Liver (tissue), 9 donors: ENCODE measurements around the gene RABL6. TPM values are rescaled to one million over a fixed set of nuclear protein-coding genes. Genes with fewer than 3 reads are reported as not detected.
"Not testable (repeated sequence)": the region's sequence is repeated elsewhere in the genome, so short reads cannot be mapped to it uniquely, and the experiment has no call there.

Source experiments
- DNase-seq: peaks from one replicate; pipeline ENCODE4 v3.0.0-alpha.2; 2017; ENCODE audit warnings: low spot score
- H3K27ac ChIP-seq, 2 donors: one replicate each; pipeline ENCODE4 v1.7.0; 2013; ENCODE audit warnings: inconsistent platforms in 2 of 2, low read length in 2 of 2, control low read depth in 1 of 2, low read depth in 1 of 2, mild to moderate bottlenecking in 1 of 2
- H3K27me3 ChIP-seq, 4 donors: one replicate each; pipeline versions ENCODE4 v1.6.1 to v1.7.0; 2013; ENCODE audit warnings: low read length in 3 of 4, inconsistent platforms in 1 of 4, mild to moderate bottlenecking in 1 of 4, moderate library complexity in 1 of 4; ENCODE audit not compliant: control insufficient read depth in 4 of 4, insufficient read depth in 4 of 4
- H3K36me3 ChIP-seq, 4 donors: one replicate each; pipeline versions ENCODE4 v1.6.1 to v1.7.0; 2013; ENCODE audit warnings: low read length in 3 of 4, mild to moderate bottlenecking in 3 of 4, low read depth in 1 of 4, moderate library complexity in 1 of 4; ENCODE audit not compliant: control insufficient read depth in 4 of 4, insufficient read depth in 3 of 4
- H3K4me1 ChIP-seq, 4 donors: one replicate each; pipeline versions ENCODE4 v1.6.1 to v1.7.0; 2013; ENCODE audit warnings: low read length in 3 of 4, mild to moderate bottlenecking in 3 of 4, moderate library complexity in 1 of 4; ENCODE audit not compliant: control insufficient read depth in 4 of 4, insufficient read depth in 4 of 4
- H3K4me3 ChIP-seq, 3 donors: one replicate each; pipeline versions ENCODE4 v1.6.1 to v1.7.0; 2013; ENCODE audit warnings: low read length in 3 of 3, control low read depth in 1 of 3, low read depth in 1 of 3, mild to moderate bottlenecking in 1 of 3
- H3K9ac ChIP-seq, 2 donors: one replicate each; pipeline ENCODE4 v1.7.0; 2013; ENCODE audit warnings: low read length in 2 of 2, mild to moderate bottlenecking in 2 of 2, moderate library complexity in 2 of 2, control low read depth in 1 of 2, low read depth in 1 of 2
- H3K9me3 ChIP-seq, 4 donors: one replicate each; pipeline versions ENCODE4 v1.6.1 to v1.7.0; 2013; ENCODE audit warnings: low read length in 3 of 4; ENCODE audit not compliant: control insufficient read depth in 4 of 4
- ATF3 ChIP-seq: IDR thresholded peaks from 2 replicates; pipeline ENCODE4 v1.6.1; 2016; ENCODE audit warnings: antibody characterized with exemption
- CTCF ChIP-seq: fragments of 150-350 bp; IDR thresholded peaks from 2 replicates; pipeline ENCODE4 v1.5.1; 2017; ENCODE audit warnings: improper control_type of control experiment, low read depth, low read length; ENCODE audit not compliant: missing input control
- EGR1 ChIP-seq, 2 donors: IDR thresholded peaks; 2 replicates each; pipeline ENCODE4 v1.6.1; 2016 to 2018; ENCODE audit warnings: antibody characterized with exemption in 2 of 2, low read depth in 2 of 2
- FOXA1 ChIP-seq: IDR thresholded peaks from 2 replicates; pipeline ENCODE4 v1.6.1; 2016; ENCODE audit warnings: antibody characterized with exemption
- FOXA2 ChIP-seq: IDR thresholded peaks from 2 replicates; pipeline ENCODE4 v1.6.1; 2016; ENCODE audit warnings: antibody characterized with exemption
- GABPA ChIP-seq, 2 donors: IDR thresholded peaks in 1 of 2; conservative IDR thresholded peaks in 1 of 2; 2 replicates each; pipeline ENCODE4 v1.6.1; 2016; ENCODE audit warnings: antibody characterized with exemption in 2 of 2, mild to moderate bottlenecking in 1 of 2, moderate library complexity in 1 of 2
- HNF4A ChIP-seq, 2 donors: conservative IDR thresholded peaks; 2 replicates each; pipeline ENCODE4 v1.6.1; 2016; ENCODE audit warnings: antibody characterized with exemption in 2 of 2, mild to moderate bottlenecking in 2 of 2
- HNF4G ChIP-seq: IDR thresholded peaks from 2 replicates; pipeline ENCODE4 v1.6.1; 2016; ENCODE audit warnings: antibody characterized with exemption
- JUND ChIP-seq, 2 donors: IDR thresholded peaks; 2 replicates each; pipeline ENCODE4 v1.6.1; 2016; ENCODE audit warnings: antibody characterized with exemption in 2 of 2
- MAX ChIP-seq: IDR thresholded peaks from 2 replicates; pipeline ENCODE4 v1.6.1; 2016; ENCODE audit warnings: antibody characterized with exemption
- NR2F2 ChIP-seq: IDR thresholded peaks from 2 replicates; pipeline ENCODE4 v1.6.1; 2016; ENCODE audit warnings: antibody characterized with exemption
- RAD21 ChIP-seq, 2 donors: IDR thresholded peaks; 2 replicates each; pipeline ENCODE4 v1.6.1; 2016; ENCODE audit warnings: antibody characterized with exemption in 2 of 2, mild to moderate bottlenecking in 2 of 2
- RXRA ChIP-seq, 2 donors: IDR thresholded peaks; 2 replicates each; pipeline ENCODE4 v1.6.1; 2017 to 2018; ENCODE audit warnings: antibody characterized with exemption in 2 of 2, mild to moderate bottlenecking in 1 of 2
- SP1 ChIP-seq: IDR thresholded peaks from 2 replicates; pipeline ENCODE4 v1.6.1; 2018; ENCODE audit warnings: antibody characterized with exemption, mild to moderate bottlenecking
- TAF1 ChIP-seq: conservative IDR thresholded peaks from 2 replicates; pipeline ENCODE4 v1.6.1; 2016; ENCODE audit warnings: antibody characterized with exemption, mild to moderate bottlenecking
- YY1 ChIP-seq: IDR thresholded peaks from 2 replicates; pipeline ENCODE4 v1.6.1; 2016; ENCODE audit warnings: antibody characterized with exemption, mild to moderate bottlenecking
- ZBTB33 ChIP-seq: IDR thresholded peaks from 2 replicates; pipeline ENCODE4 v1.6.1; 2016; ENCODE audit warnings: antibody characterized with exemption
- WGBS: extraction: QIAGEN DNeasy Blood & Tissue Kit; methylation state at CpG from one replicate; pipeline ENCODE4 v1.1.7; 2013; 5-methylcytosine and 5-hydroxymethylcytosine counted together
- polyA plus RNA-seq, 2 donors: library from polyadenylated mRNA; stranded (reverse) in 1 of 2; unstranded in 1 of 2; fragments of 200-250 nt in 1 of 2; fragments of >200 nt in 1 of 2; fragmentation: Nextera tagmentation in 1 of 2; extraction: Ambion mirVana in 1 of 2; gene quantifications; one replicate each; pipeline versions ENCODE4 v1.2.1 to v1.2.3, GENCODE V29; 2013 to 2015
- total RNA-seq, 2 donors: library from RNA; depleted of rRNA; stranded (reverse); fragments of >200 nt; gene quantifications; one replicate each; pipeline ENCODE4 v1.2.3, GENCODE V29; 2014
- donor health status: healthy.
- donor health status: healthy.
- donor health status: healthy.
- donor health status: healthy.
- donor health status: healthy.

RABL6 gene
- total and polyA plus RNA-seq, 4 donors, result 3.6 to 32.6 (median 10.7) TPM

- DNase-seq, result no peak
Measured at GRCh38 chr9:136784997-136785361, 22.8 kb upstream of the RABL6 start.

GRCh38 chr9:136785565-136786355 lies 22.0 kb upstream of the RABL6 start:
- DNase-seq, H3K27ac ChIP-seq, H3K27me3 ChIP-seq, H3K9ac ChIP-seq, H3K9me3 ChIP-seq, H3K4me3 ChIP-seq, H3K36me3 ChIP-seq: not testable (repeated sequence)
- H3K4me1 ChIP-seq, result peaks cover 0 to 46% (median 41%) of the 10 kb centered on the region in 4 donors
- TF ChIP-seq HNF4A (conservative IDR thresholded peaks at IDR 0.05), result peak; percentile 35 to 62
- WGBS, result 69% methylated on average over 23 of the region's 23 CpGs

More at GRCh38 chr9:136784997-136785361, 22.8 kb upstream of the RABL6 start:
- H3K4me3 ChIP-seq, result no peak overlapping the region
- 90% methylated on average over 6 of the region's 6 CpGs for WGBS
- no peaks in the 10 kb centered on the region for H3K9me3 ChIP-seq
- no peaks in the 10 kb centered on the region for H3K36me3 ChIP-seq
- H3K9ac ChIP-seq, result no peak overlapping the region
- peaks cover 0 to 40% (median 34%) of the 10 kb centered on the region in 4 donors for H3K4me1 ChIP-seq
- H3K27me3 ChIP-seq, result no peaks in the 10 kb centered on the region
- no peak overlapping the region for H3K27ac ChIP-seq
- no peak for TF ChIP-seq FOXA1
- no peak for TF ChIP-seq JUND (IDR thresholded peaks at IDR 0.05)
- no peak for TF ChIP-seq HNF4G
- no peak for TF ChIP-seq YY1
- TF ChIP-seq NR2F2, result no peak
- no peak for TF ChIP-seq EGR1 (IDR thresholded peaks at IDR 0.05; ENCODE audit: low read depth in 2 of 2)
- TF ChIP-seq SP1, result no peak
- TF ChIP-seq ZBTB33, result no peak
- no peak for TF ChIP-seq CTCF
- no peak for TF ChIP-seq RAD21 (IDR thresholded peaks at IDR 0.05)
- no peak for TF ChIP-seq RXRA (IDR thresholded peaks at IDR 0.05)
- no peak for TF ChIP-seq MAX
- TF ChIP-seq GABPA (IDR thresholded peaks at IDR 0.05 in 1 of 2, conservative IDR thresholded peaks at IDR 0.05 in 1 of 2), result no peak
- TF ChIP-seq TAF1, result no peak

GRCh38 chr9:136786451-136786850 lies 21.3 kb upstream of the RABL6 start:
- TF ChIP-seq GABPA (IDR thresholded peaks at IDR 0.05 in 1 of 2, conservative IDR thresholded peaks at IDR 0.05 in 1 of 2) (no peak), MAX (no peak), TAF1 (no peak), NR2F2 (no peak), FOXA2 (no peak), YY1 (no peak), ZBTB33 (no peak), EGR1 (IDR thresholded peaks at IDR 0.05; ENCODE audit: low read depth in 2 of 2) (no peak), HNF4A (conservative IDR thresholded peaks at IDR 0.05) (no peak), ATF3 (no peak), RXRA (IDR thresholded peaks at IDR 0.05) (no peak), HNF4G (no peak), FOXA1 (no peak), RAD21 (IDR thresholded peaks at IDR 0.05) (no peak)
- H3K36me3 ChIP-seq, result no peaks in the 10 kb centered on the region
- H3K4me1 ChIP-seq, result peaks cover 0 to 47% (median 42%) of the 10 kb centered on the region in 4 donors
- no peak overlapping the region for H3K27ac ChIP-seq
- no peak overlapping the region for H3K9ac ChIP-seq
- H3K27me3 ChIP-seq, result no peaks in the 10 kb centered on the region
- DNase-seq, result no peak
- no peaks in the 10 kb centered on the region for H3K9me3 ChIP-seq
- WGBS, result 44% methylated on average over 10 of the region's 10 CpGs
- no peak overlapping the region for H3K4me3 ChIP-seq

GRCh38 chr9:136786983-136787382 lies 20.8 kb upstream of the RABL6 start:
- not testable (repeated sequence) for H3K27ac ChIP-seq, H3K9ac ChIP-seq, DNase-seq, H3K36me3 ChIP-seq, H3K27me3 ChIP-seq, H3K9me3 ChIP-seq, H3K4me3 ChIP-seq
- H3K4me1 ChIP-seq, result peaks cover 4 to 53% (median 46%) of the 10 kb centered on the region in 4 donors
- 18% methylated on average over 4 of the region's 4 CpGs for WGBS
